ENCODE data around the gene NAPEPLD.

DNA sequence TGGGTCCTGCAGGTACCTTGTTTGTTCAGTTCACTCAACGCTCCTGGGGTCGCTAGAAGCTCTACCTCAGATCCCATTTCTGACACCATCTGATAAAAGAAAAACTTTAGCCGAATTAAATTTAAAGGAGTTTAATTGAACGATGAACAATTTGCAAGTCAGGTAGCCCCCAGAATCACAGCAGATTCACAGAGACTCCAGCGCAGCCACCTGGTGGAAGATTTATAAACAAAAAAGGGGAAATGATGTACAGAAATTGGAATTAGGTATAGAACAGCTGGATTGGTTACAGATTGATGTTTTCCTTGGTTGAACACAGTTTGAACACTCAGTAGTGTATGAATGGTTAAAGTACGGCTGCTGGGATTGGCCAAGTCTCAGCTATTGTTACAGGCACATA is 97.4 kb downstream of the NAPEPLD start:
- no peak for TF ChIP-seq CTCF (IDR thresholded peaks at IDR 0.05; ENCODE audit: insufficient read depth, low read depth, low read length)
- TF ChIP-seq EZH2 (IDR thresholded peaks at IDR 0.05; ENCODE audit: insufficient read depth, low read length): no peak

Data from astrocyte (in vitro differentiated cells and primary cell).